ENCODE results near the gene FBXL5.

Gene FBXL5

DNA sequence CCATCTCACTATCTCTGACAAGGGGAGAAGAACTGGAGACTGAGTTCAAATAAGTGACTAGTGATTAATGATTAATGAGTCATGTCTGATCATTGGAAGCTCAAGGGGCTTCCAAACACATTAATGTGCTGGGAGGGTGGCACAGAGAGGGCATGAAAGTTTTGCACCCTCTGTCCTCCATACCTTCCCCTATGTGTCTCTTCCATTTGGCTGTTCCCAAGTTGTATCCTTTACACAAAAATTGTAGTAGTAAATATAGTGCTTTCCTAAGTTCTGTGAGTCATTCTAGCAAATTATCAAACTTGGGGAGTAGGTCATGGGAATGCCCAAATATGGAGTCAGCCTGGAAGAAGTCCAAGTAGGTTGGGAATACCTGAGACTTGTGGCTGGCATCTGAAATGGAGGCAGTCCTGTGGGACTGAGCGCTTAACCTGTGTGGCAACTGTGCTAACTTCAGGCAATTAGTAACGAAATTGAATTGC lies 22.4 kb upstream of the FBXL5 start:
- TF ChIP-seq, protein P1, sequence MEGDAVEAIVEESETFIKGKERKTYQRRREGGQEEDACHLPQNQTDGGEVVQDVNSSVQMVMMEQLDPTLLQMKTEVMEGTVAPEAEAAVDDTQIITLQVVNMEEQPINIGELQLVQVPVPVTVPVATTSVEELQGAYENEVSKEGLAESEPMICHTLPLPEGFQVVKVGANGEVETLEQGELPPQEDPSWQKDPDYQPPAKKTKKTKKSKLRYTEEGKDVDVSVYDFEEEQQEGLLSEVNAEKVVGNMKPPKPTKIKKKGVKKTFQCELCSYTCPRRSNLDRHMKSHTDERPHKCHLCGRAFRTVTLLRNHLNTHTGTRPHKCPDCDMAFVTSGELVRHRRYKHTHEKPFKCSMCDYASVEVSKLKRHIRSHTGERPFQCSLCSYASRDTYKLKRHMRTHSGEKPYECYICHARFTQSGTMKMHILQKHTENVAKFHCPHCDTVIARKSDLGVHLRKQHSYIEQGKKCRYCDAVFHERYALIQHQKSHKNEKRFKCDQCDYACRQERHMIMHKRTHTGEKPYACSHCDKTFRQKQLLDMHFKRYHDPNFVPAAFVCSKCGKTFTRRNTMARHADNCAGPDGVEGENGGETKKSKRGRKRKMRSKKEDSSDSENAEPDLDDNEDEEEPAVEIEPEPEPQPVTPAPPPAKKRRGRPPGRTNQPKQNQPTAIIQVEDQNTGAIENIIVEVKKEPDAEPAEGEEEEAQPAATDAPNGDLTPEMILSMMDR (IDR thresholded peaks at IDR 0.05; ENCODE audit: low read length, missing control alignments), result no peak
- DNase-seq (ENCODE audit: low read depth), result peak; percentile 60
- H3K4me3 ChIP-seq (replicated peaks; ENCODE audit: low read depth, low read length), result no peak overlapping the region

DNA sequence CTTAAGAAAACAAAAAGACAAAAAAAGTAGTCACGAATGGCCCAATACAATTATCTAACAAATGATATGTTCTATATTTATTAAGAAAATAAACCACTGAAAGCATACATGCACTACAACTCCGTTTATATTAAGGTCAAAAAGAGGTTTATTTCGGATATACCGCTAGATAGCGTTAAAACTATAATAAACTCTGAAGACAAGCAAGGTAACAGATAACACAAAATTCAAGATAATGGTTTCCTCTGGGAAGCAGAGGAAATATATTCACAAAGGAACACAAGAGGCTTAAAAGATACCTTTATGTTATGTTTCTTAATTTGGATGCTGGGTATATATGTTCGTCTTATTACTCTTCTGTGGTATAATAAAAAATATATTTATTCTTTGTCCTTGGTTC lies 21.7 kb upstream of the FBXL5 start:
- TF ChIP-seq, protein P1 (IDR thresholded peaks at IDR 0.05; ENCODE audit: low read length, missing control alignments), result no peak
- H3K4me3 ChIP-seq (replicated peaks; ENCODE audit: low read depth, low read length), result no peak overlapping the region
- DNase-seq (ENCODE audit: low read depth), result no peak

DNA sequence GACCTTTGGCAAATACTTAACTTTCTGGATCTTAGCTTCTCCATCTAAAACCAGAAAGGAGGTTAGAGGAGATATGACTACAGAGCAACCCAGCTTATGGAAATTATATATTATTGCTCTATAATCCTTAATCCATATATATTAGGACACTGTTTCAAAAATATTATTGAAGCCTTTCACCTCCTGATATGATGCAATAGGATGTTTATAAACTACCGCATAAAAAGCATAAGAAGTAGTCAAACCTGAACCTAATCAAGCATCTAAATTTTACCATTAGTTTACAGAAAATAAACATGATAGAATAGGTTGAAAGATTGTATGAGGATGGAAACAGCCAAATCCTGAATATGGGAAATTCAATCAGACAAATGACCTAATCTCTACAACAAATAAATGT lies 20.9 kb upstream of the FBXL5 start:
- TF ChIP-seq, protein P1 (IDR thresholded peaks at IDR 0.05; ENCODE audit: low read length, missing control alignments), result no peak
- no peak overlapping the region for H3K4me3 ChIP-seq (replicated peaks; ENCODE audit: low read depth, low read length)

DNA sequence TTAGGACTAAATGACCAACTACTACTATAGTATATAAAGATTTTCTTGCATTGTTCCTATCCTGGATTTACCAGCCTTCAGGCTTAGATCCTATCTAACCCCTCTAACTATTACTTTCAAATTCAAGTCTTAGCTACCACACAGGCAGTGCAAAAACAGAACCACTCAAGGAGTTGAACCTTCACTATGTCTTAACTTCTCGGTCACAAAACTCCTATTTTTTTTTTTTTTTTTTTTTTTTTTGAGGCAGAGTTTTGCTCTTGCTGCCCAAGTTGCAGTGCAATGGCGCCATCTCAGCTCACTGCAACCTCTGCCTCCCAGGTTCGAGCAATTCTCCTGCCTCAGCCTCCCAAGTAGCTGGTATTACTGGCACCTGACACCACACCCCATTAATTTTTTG lies 20.2 kb upstream of the FBXL5 start:
- TF ChIP-seq, protein P1 (IDR thresholded peaks at IDR 0.05; ENCODE audit: low read length, missing control alignments), result no peak
- no peak overlapping the region for H3K4me3 ChIP-seq (replicated peaks; ENCODE audit: low read depth, low read length)
- no peak for DNase-seq (ENCODE audit: low read depth)

More for the DNA sequence above, 20.9 kb upstream of the FBXL5 start:
- DNase-seq (ENCODE audit: low read depth), result no peak

DNA sequence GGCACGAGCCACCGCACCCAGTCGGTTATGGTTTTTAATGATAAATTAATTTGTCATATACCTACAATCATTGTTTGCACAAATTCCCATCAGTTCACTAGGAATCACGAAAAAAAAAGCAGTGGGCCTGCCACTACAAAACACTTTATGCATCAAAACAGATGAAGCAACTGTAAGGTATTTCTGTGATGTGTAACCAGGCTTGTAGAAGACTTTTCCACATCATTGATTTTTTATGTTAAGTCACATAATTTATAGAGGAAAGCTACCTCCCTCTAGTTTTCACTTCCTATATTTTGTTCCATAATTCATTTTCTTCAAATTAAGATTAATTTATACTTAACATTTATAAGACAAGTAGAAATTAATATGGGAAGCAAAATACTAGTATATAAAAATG lies 19.8 kb upstream of the FBXL5 start:
- H3K4me3 ChIP-seq (replicated peaks; ENCODE audit: low read depth, low read length), result no peak overlapping the region
- TF ChIP-seq, protein P1 (IDR thresholded peaks at IDR 0.05; ENCODE audit: low read length, missing control alignments), result no peak
- DNase-seq (ENCODE audit: low read depth), result no peak

DNA sequence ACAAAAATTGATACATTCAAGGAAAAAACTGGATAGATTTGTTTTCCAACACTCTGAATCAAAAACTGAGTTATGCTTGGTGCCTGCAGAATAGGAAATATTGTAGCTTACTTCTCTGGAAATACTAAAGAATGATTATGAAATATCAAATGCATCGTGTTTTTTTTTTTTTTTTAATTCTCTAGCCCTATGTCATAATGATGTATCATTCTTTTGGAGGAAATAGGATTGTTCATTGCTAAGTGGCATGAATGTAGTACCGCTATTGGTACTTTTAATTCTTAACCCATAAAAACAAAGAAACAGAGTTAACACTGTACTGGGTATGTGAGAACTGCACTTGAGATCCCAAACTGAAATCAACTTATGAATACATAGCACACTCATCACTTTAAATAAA lies 18.9 kb upstream of the FBXL5 start:
- no peak for DNase-seq (ENCODE audit: low read depth)
- TF ChIP-seq, protein P1 (IDR thresholded peaks at IDR 0.05; ENCODE audit: low read length, missing control alignments), result no peak

DNA sequence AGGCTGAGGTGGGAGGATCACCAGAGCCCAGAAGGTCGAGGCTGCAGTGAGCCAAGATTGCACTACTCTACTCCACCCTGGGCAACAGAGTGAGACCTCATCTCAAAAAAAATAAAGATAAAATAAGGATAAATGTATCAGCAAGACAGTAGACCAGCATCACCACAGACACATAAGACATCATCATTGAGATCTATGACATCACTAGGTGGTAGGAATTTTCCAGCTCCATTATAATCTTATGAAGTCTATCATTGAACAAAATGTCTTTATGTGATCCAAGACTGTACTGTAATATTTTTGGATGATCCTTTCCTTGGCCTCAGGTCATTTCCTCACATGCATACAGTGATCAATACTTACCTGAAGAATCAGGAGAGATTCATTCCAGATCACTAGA lies 18.2 kb upstream of the FBXL5 start:
- no peak for DNase-seq (ENCODE audit: low read depth)
- TF ChIP-seq, protein P1 (IDR thresholded peaks at IDR 0.05; ENCODE audit: low read length, missing control alignments), result no peak
- no peak overlapping the region for H3K4me3 ChIP-seq (replicated peaks; ENCODE audit: low read depth, low read length)

More for the DNA sequence above, 18.9 kb upstream of the FBXL5 start:
- H3K4me3 ChIP-seq (replicated peaks; ENCODE audit: low read depth, low read length), result no peak overlapping the region
